ENCODE data around the gene ADAMTS13.

The ADAMTS13 gene

DNA sequence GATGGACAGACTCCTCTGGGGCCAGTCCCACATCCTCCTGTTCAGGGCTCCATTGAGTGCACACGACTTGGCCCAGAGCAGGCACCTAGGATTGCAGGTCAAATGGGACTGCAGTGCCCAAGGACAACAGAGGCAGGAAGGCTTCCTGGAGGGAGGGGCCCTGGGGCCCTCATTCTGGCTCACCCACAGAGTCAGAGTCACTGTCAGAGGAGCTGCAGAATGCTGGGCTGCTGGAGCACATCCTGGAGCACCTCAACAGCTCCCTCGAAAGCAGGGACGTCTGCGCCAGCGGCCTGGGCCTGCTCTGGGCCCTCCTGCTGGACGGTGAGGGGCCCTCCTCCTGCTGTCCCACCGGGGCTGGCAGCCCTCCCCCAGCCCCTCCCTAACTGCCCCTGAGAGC, 19.5 kb upstream of the ADAMTS13 start:
- TF ChIP-seq, protein P1, sequence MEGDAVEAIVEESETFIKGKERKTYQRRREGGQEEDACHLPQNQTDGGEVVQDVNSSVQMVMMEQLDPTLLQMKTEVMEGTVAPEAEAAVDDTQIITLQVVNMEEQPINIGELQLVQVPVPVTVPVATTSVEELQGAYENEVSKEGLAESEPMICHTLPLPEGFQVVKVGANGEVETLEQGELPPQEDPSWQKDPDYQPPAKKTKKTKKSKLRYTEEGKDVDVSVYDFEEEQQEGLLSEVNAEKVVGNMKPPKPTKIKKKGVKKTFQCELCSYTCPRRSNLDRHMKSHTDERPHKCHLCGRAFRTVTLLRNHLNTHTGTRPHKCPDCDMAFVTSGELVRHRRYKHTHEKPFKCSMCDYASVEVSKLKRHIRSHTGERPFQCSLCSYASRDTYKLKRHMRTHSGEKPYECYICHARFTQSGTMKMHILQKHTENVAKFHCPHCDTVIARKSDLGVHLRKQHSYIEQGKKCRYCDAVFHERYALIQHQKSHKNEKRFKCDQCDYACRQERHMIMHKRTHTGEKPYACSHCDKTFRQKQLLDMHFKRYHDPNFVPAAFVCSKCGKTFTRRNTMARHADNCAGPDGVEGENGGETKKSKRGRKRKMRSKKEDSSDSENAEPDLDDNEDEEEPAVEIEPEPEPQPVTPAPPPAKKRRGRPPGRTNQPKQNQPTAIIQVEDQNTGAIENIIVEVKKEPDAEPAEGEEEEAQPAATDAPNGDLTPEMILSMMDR (conservative IDR thresholded peaks at IDR 0.05; ENCODE audit: low read length): no peak
- no peak overlapping the region for H3K4me3 ChIP-seq (ENCODE audit: low read length)
- no peak for DNase-seq (ENCODE audit: low read depth)

DNA sequence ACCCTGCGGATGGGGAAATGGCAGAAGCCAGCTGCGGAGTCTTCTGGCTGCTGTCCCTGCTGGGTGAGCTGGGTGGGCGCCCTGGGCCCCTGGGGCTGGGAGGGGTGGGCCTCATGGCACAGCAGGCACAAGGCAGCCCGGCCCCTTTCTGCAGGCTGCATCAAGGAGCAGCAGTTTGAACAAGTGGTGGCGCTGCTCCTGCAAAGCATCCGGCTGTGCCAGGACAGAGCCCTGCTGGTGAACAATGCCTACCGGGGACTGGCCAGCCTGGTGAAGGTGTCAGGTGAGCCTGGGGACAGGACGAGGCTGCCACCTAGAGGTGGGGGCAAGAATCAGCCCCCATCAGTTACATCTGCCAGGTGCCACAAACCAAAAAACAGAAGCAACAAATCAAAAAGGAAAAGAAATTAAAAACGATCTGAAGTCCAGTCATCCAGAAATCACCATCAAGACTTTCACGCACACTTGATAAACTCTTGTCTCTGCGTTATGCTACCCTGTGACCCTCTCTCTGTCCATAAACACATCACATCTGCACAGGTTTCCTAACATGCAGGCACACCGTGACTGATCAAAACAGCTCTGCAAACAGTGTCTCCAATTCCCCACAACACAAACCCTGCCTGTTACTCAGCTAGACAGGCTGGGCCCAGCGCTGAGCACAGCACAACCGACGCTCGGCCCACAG, 18.3 kb upstream of the ADAMTS13 start:
- no peak overlapping the region for H3K4me3 ChIP-seq (ENCODE audit: low read length)
- TF ChIP-seq, protein P1 (conservative IDR thresholded peaks at IDR 0.05; ENCODE audit: low read length): peak; percentile 60
- DNase-seq (ENCODE audit: low read depth): peak; percentile 20

GRCh38 chr9:133404454-133405002, 17.6 kb upstream of the ADAMTS13 start:
- TF ChIP-seq, protein P1 (conservative IDR thresholded peaks at IDR 0.05; ENCODE audit: low read length): no peak
- H3K4me3 ChIP-seq (ENCODE audit: low read length): no peak overlapping the region
- no peak for DNase-seq (ENCODE audit: low read depth)

DNA sequence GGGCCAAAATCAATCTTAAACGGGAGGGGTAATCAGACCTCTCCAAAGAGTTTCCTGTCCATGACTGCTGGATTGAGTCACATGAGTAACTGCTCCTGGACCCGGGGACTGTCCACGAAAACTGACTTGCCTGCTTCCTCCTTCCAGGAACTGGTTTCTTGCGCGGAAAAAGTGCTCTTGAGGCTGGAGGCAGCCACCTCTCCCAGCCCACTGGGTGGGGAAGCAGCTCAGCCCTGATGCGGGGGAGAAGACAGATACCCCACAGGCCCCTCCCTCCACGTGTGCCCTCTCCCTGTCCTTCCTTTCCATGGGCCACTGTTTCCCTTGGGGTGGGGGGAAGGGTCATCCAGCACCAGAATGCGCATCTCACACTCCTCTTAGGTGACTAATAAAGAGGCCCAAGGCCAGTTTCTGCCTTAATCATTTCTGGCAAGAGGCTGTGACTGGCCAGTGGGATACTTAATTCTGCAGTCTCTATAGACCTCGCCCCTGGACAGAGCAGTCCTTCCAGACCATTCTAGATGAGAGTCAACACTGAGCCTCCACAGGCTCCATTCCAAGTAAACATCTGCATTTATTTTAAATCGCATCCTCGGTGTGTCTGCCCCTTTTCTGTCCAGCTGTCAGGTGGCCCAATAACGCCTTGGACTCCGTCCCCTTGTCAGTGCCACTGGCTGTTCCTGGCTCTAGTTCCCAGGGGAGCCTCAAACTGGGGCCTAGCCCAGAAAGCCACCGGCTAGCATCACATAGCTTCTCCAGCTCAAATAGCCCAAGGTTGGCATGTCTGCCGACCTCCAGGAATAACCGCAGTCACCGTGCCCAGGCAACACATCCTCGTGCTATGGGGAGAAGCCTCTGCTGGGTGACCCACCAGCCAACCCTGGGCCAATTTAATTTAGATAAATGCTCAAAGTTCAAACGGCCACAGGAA, 16.4 kb upstream of the ADAMTS13 start:
- no peak for DNase-seq (ENCODE audit: low read depth)
- H3K4me3 ChIP-seq (ENCODE audit: low read length): no peak overlapping the region
- TF ChIP-seq, protein P1 (conservative IDR thresholded peaks at IDR 0.05; ENCODE audit: low read length): no peak

DNA sequence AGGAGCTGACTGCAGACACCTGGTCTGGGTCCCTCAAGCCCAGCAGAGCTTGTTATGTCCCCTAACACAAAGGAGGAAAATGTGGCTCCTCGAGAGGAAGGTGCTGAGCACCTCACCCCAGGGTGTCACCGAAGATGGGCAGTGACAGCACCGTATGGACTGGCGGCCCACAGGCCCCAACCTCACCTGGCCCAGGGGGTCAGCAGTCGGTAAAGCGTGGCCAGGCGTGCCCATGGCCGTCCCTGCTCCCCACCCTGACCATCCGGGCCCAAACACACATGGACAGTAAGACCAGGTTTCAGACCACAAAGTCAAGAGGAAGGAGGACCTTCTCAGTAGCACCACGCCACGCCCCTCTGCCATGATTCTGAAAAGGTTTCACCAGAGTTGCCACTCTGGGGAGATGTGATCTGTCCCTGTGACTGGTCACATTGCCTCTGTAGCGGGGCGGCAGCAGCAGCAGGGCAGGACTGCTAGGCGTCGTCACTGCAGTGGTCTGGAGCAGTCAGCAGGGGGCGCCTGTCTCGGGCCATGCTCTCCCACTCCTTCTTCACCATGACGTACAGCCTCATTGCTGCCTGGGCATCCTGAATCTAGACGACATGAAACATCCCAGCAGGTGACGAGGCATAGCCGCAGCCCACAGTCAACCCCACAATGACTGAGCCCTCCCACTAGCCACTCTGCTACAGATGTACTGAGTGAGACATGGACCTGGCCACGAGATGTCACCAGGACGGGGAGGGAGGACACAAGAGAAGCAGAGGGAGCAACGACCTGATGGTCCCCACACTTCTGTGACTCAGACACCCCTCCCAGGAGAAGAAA, 15.5 kb upstream of the ADAMTS13 start:
- TF ChIP-seq, protein P1 (conservative IDR thresholded peaks at IDR 0.05; ENCODE audit: low read length): peak; percentile 87
- peak; percentile 67 for DNase-seq (ENCODE audit: low read depth)
- no peak overlapping the region for H3K4me3 ChIP-seq (ENCODE audit: low read length)

DNA sequence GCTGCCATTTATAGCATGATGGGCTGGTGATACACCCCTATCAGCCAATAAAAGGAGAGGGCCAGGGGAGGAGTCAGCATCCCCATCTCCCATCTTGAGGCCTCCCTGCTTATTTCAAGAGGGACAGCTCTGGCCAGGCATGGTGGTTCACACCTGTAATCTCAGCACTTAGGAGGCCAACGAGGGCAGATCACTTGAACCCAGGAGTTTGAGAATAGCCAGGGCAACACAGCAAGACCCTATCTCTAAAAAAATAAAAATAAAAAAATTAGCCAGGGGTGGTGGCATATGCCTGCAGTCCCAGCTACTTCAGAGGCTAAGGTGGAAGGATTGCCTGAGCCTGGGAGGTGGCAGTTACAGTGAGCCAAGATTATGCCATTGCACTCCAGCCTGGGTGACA, 14.1 kb upstream of the ADAMTS13 start:
- TF ChIP-seq, protein P1 (conservative IDR thresholded peaks at IDR 0.05; ENCODE audit: low read length): no peak
- H3K4me3 ChIP-seq (ENCODE audit: low read length): no peak overlapping the region
- DNase-seq (ENCODE audit: low read depth): no peak

Data from AG10803 (cell line).